ACHN (cell line): ENCODE results near the gene ACTN4.

Source experiments
- DNase-seq: peaks from one replicate; pipeline ENCODE4 v3.0.0-alpha.2; 2015
- in situ Hi-C: cut with HindIII; loops from 2 replicates; pipeline ENCODE4 v1.10.0; 2017; ENCODE audit warnings: low sequenced_read_pairs, low pct_ligation_motif_present, low pct_unique_long_range_greater_than_20kb

The ACTN4 gene

DNA sequence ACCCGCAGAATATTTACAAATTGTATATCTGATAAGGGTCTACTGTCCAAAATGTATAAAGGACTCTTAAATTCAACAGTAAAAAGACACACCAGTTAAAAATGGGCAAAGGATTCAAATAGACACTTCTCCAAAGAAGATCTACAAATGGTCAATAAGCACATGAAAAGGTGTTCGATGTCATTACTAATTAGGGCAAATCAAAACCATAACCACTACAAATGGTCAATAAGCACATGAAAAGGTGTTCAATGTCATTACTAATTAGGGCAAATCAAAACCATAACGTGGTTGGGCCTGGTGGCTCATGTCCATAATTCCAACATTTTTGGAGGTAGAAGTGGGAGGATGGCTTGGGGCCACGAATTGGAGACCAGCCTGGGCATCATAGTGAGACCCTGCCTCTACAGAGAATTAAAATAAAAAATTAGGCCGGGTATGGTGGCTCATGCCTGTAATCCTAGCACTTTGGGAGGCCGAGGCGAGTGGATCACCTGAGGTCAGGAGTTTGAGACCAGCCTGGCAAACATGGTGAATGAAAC is 40.5 kb downstream of the ACTN4 start:
- in situ Hi-C loops = no loop called here

GRCh38 chr19:38690146-38690545 is 42.7 kb downstream of the ACTN4 start:
- no peak for DNase-seq
- in situ Hi-C loops = no loop called here

More for the DNA sequence above, 40.5 kb downstream of the ACTN4 start:
- no peak for DNase-seq

DNA sequence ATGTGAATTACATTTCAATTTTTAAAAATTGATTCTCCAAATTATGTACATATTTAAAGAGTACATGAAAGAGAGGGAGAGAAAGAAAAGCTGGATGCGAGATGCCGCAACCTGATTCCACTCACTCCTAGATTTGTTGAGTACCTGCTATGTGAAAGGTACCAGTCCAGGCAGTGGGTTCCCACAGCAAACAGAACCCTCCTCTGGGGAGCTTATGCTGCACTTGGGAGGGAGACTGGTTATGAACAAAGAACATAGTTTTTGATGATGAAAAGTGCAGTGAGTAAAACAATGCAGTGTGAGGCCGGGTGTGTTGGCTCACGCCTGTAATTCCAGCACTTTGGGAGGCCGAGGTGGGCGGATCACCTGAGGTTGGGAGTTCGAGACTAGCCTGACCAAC is 43.4 kb downstream of the ACTN4 start:
- in situ Hi-C loops = no loop called here
- DNase-seq = no peak

- in situ Hi-C loops = no loop called here
- DNase-seq = no peak
These were observed 44.5 kb downstream of the ACTN4 start for GRCh38 chr19:38691938-38692457.

DNA sequence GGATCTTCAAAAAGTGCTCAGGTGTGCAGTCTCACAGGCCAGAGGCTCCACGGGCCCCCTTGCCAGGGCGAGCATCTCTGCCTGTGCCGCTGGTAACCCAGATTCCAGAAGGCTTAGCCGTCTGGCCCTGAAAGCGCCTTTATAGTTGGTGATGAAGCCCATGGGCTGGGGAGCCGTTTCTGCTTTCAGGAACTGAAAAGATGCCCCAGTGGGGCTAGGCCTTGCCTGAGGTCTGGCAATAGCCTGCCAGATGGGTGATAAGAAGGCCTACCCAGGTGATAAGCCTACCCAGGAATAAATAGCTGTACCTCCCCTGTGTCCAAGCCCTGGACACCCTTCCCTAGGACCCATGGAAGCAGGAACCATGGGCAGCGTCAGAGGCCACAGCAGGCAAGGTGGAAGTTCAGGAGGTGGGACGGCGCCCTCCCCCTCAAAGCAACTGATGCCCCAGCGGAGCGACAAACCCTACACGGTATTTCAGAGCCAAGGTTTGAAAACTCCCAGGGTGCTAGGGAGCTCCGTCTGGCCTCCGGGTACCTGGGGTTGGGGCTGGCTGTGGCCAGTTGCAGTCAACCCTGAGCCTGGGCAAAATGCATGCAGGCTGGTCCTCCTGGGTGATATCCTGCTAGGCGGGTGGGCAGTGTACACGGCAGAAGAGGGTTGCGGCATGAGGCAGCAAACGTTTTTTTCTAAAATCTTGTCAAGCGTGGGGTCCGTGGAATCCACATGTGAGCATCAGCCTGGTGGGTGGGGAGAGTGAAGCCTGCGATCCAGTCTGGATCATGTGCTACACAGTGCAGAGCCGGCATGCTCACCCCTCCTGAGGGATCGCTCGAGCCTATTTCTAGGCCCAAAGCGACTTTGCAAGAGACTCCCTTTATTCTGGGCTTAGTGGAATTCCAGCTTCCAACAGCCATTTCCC is 45.3 kb downstream of the ACTN4 start:
- in situ Hi-C loops = no loop called here
- no peak for DNase-seq

GRCh38 chr19:38693380-38694223 is 46.2 kb downstream of the ACTN4 start:
- in situ Hi-C loops = no loop called here

DNA sequence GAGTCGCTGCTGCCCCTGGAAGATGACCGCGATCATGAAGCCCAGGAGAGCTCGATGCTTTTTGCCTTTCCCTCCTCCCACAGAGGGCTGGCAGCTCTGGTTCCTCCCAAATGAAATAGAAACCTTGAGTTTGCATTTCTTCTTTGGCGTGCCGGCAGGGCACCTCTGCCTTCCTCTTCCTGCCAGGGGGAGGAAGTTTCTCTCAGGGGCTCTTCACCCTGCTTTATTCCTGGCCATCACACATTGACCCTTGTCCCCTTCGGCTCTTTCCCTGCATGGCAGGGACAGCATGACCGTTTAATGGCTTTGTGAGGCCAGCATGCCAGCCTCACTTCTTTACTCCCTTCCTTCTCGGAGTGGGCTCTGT is 47.9 kb downstream of the ACTN4 start:
- no peak for DNase-seq
- in situ Hi-C loops = no loop called here

More at GRCh38 chr19:38693380-38694223, 46.2 kb downstream of the ACTN4 start:
- peak; percentile 90 for DNase-seq

- in situ Hi-C loops = no loop called here
These were observed 48.6 kb downstream of the ACTN4 start for GRCh38 chr19:38695832-38696728.

DNA sequence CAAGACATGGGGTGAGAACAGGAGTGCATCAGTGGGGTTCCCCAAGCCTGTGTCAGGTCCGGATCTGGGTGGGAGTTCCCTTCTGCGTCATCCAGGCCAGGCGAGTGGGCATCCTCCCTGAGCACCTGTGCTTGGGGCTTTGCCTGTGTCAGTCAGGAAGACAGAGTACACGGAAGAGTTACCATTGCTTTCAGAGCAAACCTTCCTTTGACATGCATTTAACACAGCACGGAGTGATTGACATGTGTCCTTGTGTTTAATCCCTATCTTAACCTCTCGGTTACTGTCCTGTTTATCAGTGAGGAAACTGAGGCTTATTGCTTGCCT is 49.2 kb downstream of the ACTN4 start:
- in situ Hi-C loops = no loop called here
- no peak for DNase-seq

More at GRCh38 chr19:38695832-38696728, 48.6 kb downstream of the ACTN4 start:
- DNase-seq = no peak

GRCh38 chr19:38697197-38697596 is 49.7 kb downstream of the ACTN4 start:
- in situ Hi-C loops = no loop called here

GRCh38 chr19:38697641-38698071 is 50.2 kb downstream of the ACTN4 start:
- no peak for DNase-seq
- in situ Hi-C loops = no loop called here

More at GRCh38 chr19:38697197-38697596, 49.7 kb downstream of the ACTN4 start:
- no peak for DNase-seq

DNA sequence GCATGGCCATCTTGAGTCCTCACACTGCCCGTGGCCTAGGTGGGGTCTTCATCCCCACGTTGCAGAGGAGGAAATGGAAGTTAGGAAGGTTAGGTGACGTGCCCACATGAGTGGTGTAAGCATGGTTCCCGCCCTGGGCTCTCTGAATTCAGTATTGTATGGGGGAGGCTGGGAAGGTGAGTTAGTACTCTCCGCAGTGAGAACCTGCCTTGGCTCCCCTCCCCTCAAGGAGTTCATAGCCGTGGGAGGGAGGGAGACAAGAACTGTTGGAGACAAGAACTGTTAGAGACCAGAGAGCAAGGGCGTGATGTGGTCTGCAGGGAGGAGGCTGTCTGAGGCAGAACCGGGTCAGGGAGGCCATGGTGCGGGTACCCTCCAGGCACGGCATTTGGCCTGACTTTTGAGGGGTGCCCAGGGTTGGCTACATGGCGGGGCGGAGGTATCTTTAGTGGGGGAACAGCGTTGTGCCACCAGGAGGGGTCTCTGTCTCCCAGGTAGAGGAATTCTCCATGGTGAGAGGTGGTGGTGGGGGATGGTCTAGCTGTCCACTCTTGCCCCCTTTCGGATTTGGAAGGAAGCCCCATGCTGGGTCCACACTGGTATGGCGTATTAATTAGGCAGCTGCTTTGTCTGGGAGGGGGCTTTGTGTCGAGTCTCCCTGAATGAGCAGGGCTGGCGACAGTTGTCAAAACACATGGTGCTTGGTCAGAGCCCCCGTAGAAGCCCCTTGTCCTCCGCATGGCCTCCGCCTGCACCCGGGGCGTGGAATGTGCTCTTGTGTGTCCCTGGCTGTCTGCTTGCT is 51.0 kb downstream of the ACTN4 start:
- in situ Hi-C loops = no loop called here
- DNase-seq = no peak

DNA sequence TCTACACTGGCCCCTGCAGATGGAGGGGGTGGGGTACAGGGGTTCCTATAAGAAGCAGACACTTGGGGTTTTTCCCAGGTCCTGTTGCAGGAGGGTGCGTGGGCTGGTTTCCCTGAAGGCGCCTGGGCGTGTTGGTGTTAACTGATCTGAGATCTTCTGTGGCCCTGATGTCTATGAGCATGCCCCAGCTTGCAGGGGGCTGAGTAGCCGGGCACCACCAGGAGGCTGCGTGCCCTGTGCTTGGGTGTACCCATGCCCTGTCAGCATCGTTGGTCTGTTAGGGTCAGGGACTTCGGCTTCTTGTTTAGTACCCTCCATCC is 51.5 kb downstream of the ACTN4 start:
- in situ Hi-C loops = no loop called here
- no peak for DNase-seq

- in situ Hi-C loops = no loop called here
- DNase-seq = no peak
These were observed 52.3 kb downstream of the ACTN4 start for GRCh38 chr19:38699647-38700349.

- DNase-seq = no peak
- in situ Hi-C loops = no loop called here
These were observed 53.0 kb downstream of the ACTN4 start for GRCh38 chr19:38700350-38700901.

DNA sequence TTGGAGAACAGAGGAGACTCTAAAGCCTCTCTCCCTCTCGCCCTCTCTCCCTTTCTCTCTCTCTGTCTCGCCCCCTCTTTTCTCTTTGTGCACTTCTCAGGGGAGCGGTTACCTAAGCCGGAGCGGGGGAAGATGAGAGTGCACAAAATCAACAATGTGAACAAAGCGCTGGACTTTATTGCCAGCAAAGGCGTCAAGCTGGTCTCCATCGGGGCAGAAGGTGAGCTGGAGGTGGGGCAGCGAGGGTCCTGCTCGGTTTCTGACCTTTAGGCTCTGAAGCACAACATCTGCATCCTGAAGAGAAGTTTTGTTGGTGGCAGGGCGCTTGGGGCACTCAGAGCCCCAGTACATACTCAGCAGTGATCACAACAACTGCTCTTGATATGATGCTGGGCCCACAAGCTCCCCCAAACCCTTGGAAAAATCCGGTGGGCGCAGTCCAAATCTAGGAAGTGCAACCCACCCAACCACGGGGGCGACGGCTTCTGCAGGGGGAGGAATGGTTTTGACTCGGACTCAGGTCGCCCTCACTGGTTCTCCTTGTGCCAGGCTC is 53.5 kb downstream of the ACTN4 start:
- DNase-seq = no peak
- in situ Hi-C loops = no loop called here
